Lung (tissue), 12 donors: Measurements from ENCODE around the gene LMBR1L. TPM values are rescaled to one million over a fixed set of nuclear protein-coding genes. Genes with fewer than 3 reads are reported as not detected.
A peak's percentile ranks its signal among the peaks of the same experiment; 100 is the strongest.

ENCODE experiments used
- ATAC-seq: fragments of 200-7000 bp; cut with Tn5 transposase; one replicate; pipeline ENCODE4 v1.9.1; 2020; ENCODE audit warnings: moderate number of reproducible peaks; ENCODE audit not compliant: insufficient read depth, low FRiP score
- DNase-seq, 3 donors: peaks; one replicate each; pipeline ENCODE4 v3.0.0-alpha.2; 2013 to 2017
- H3K27ac ChIP-seq, 2 donors: one replicate each; pipeline ENCODE4 v1.5.1; 2013; ENCODE audit warnings: mild to moderate bottlenecking in 2 of 2, moderate library complexity in 2 of 2, control low read depth in 1 of 2, inconsistent platforms in 1 of 2, low read depth in 1 of 2, low read length in 1 of 2
- H3K27me3 ChIP-seq, 3 donors: one replicate each; pipeline ENCODE4 v1.5.1; 2013; ENCODE audit warnings: low read length in 2 of 3; ENCODE audit not compliant: control insufficient read depth in 3 of 3, insufficient read depth in 3 of 3
- H3K36me3 ChIP-seq, 4 donors: one replicate each; pipeline ENCODE4 v1.5.1; 2013; ENCODE audit warnings: low read length in 4 of 4, mild to moderate bottlenecking in 1 of 4, moderate library complexity in 1 of 4; ENCODE audit not compliant: control insufficient read depth in 4 of 4, insufficient read depth in 4 of 4
- H3K4me1 ChIP-seq, 5 donors: one replicate each; pipeline ENCODE4 v1.5.1; 2013; ENCODE audit warnings: low read length in 5 of 5, mild to moderate bottlenecking in 2 of 5, moderate library complexity in 1 of 5; ENCODE audit not compliant: control insufficient read depth in 5 of 5, insufficient read depth in 5 of 5
- H3K4me3 ChIP-seq: one replicate; pipeline ENCODE4 v1.5.1; 2013; ENCODE audit warnings: mild to moderate bottlenecking, control low read depth, moderate library complexity
- H3K9ac ChIP-seq, 2 donors: one replicate each; pipeline ENCODE4 v1.5.1; 2013; ENCODE audit warnings: low read length in 2 of 2, control low read depth in 1 of 2; ENCODE audit not compliant: insufficient read depth in 1 of 2
- H3K9me3 ChIP-seq, 4 donors: one replicate each; pipeline ENCODE4 v1.5.1; 2013; ENCODE audit warnings: low read length in 3 of 4, mild to moderate bottlenecking in 1 of 4, moderate library complexity in 1 of 4; ENCODE audit not compliant: control insufficient read depth in 4 of 4, insufficient read depth in 3 of 4
- WGBS, 2 donors: extraction: QIAGEN DNeasy Blood & Tissue Kit; methylation state at CpG; one replicate each; pipeline ENCODE4 v1.1.7; 2013; 5-methylcytosine and 5-hydroxymethylcytosine counted together
- polyA plus RNA-seq, 2 donors: library from polyadenylated mRNA; stranded (reverse); fragments of 200-250 nt; gene quantifications; one replicate each; pipeline ENCODE4 v1.2.1, GENCODE V29; 2013
- total RNA-seq, 2 donors: library from RNA; depleted of rRNA in 1 of 2; stranded (reverse); fragments of >200 nt in 1 of 2; gene quantifications; one replicate each; pipeline ENCODE4 v1.2.1, GENCODE V29; 2014 to 2021
- TF ChIP-seq, protein P1 (sequence below): IDR thresholded peaks from 2 replicates; pipeline ENCODE4 v1.5.1; 2012; ENCODE audit warnings: mild to moderate bottlenecking; ENCODE audit errors: control extremely low read depth, extremely low read depth
- donor health status: control.
- donor health status: control.
- donor health status: Bipolar disorder and iron deficiency.
- donor health status: healthy.
- donor health status: DM: yes; HTN: yes; CAD: no.

Gene LMBR1L
- total and polyA plus RNA-seq, 4 donors: 34.8 to 70.1 (median 38.7) TPM

DNA sequence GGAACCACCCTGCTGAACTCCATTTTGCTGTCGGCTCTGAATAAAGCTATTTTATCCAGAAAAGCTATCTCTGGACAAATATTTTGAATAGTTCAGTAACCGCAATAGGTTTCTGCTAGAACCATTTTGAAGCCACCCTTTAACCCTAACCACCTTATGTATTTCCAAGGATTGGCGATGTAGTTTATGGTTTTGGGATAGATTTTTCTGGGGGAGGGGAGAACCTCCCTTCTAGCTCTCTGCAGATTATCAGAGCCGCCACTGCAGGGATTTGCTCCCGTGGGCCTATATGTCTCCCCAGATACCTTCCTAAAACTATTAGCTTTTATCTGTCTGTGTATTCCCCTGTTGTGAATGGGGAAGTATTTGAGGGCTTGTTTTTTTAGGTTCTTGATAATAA, 22.4 kb upstream of the LMBR1L start:
- Histone ChIP-seq H3K9ac (peak overlapping the region in 1 of 2 donors; percentile 11), H3K36me3 (peaks cover 6 to 22% (median 10%) of the 10 kb centered on the region in 4 donors), H3K4me1 (peaks cover 0 to 29% (median 5%) of the 10 kb centered on the region in 5 donors), H3K4me3 (no peak overlapping the region), H3K27me3 (no peaks in the 10 kb centered on the region), H3K27ac (no peak overlapping the region), H3K9me3 (no peaks in the 10 kb centered on the region)
- ATAC-seq: no peak
- WGBS, 2 donors: 77 to 81% methylated on average over 5 of the region's 5 CpGs
- TF ChIP-seq, protein P1, sequence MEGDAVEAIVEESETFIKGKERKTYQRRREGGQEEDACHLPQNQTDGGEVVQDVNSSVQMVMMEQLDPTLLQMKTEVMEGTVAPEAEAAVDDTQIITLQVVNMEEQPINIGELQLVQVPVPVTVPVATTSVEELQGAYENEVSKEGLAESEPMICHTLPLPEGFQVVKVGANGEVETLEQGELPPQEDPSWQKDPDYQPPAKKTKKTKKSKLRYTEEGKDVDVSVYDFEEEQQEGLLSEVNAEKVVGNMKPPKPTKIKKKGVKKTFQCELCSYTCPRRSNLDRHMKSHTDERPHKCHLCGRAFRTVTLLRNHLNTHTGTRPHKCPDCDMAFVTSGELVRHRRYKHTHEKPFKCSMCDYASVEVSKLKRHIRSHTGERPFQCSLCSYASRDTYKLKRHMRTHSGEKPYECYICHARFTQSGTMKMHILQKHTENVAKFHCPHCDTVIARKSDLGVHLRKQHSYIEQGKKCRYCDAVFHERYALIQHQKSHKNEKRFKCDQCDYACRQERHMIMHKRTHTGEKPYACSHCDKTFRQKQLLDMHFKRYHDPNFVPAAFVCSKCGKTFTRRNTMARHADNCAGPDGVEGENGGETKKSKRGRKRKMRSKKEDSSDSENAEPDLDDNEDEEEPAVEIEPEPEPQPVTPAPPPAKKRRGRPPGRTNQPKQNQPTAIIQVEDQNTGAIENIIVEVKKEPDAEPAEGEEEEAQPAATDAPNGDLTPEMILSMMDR: no peak
- peak in 1 of 3 donors; percentile 9 for DNase-seq

GRCh38 chr12:49131894-49132461, 21.3 kb upstream of the LMBR1L start:
- Histone ChIP-seq H3K27ac (peak overlapping the region in 1 of 2 donors; percentile 86), H3K9ac (peak overlapping the region in 1 of 2 donors; percentile 85), H3K27me3 (no peaks in the 10 kb centered on the region), H3K9me3 (no peaks in the 10 kb centered on the region), H3K4me3 (no peak overlapping the region), H3K4me1 (peaks cover 0 to 29% (median 5%) of the 10 kb centered on the region in 5 donors), H3K36me3 (peaks cover 12 to 31% (median 17%) of the 10 kb centered on the region in 4 donors)
- no peak for ATAC-seq
- TF ChIP-seq, protein P1: no peak
- 14 to 20% methylated on average over 9 of the region's 9 CpGs for WGBS, 2 donors
- DNase-seq: peak in 2 of 3 donors; percentile 76 to 85

GRCh38 chr12:49131051-49131893, 20.6 kb upstream of the LMBR1L start, which contains the start of gene TUBA1B:
TUBA1B (minus strand) TSS chr12:49131395; CDS start chr12:49131300, 95 bp downstream.
- Histone ChIP-seq H3K9ac (peak within 1 kb of the TSS; percentile 72 to 97), H3K36me3 (peaks cover 12 to 33% (median 19%) of the 10 kb centered on the region in 4 donors), H3K9me3 (no peaks in the 10 kb centered on the region), H3K4me3 (peak within 1 kb of the TSS; percentile 79), H3K27ac (peak within 1 kb of the TSS; percentile 98), H3K4me1 (peaks cover 0 to 29% (median 5%) of the 10 kb centered on the region in 5 donors), H3K27me3 (no peaks in the 10 kb centered on the region)
- peak; percentile 86 for ATAC-seq
- TF ChIP-seq, protein P1: no peak
- peak; percentile 93 to 96 (median 94) for DNase-seq
- 0 to 1% methylated on average over 64 to 79 of the region's 79 CpGs for WGBS, 2 donors
